HCT116 (cell line): ENCODE results near the gene ASF1A. TPM values are rescaled to one million over a fixed set of nuclear protein-coding genes. Genes with fewer than 3 reads are reported as not detected.

Source experiments
- ATAC-seq: fragments of 200-7000 bp; cut with Tn5 transposase; 2 replicates; pipeline ENCODE4 v1.9.1; 2020; ENCODE audit warnings: mild to moderate bottlenecking, moderate library complexity
- BruUV-seq: library from RNA; stranded (reverse); fragments of 400-500 nt; replicated peaks from 2 replicates; lab custom pipeline; 2021; lab: Mats Ljungman, UMichigan
- CTCF ChIA-PET: fragments of 300-600 bp; sonication (Branson Sonifier 250); formaldehyde crosslinking; loops from one replicate; lab custom pipeline; 2021; ENCODE audit warnings: antibody characterized with exemption; lab: Charles Lee
- POLR2A ChIA-PET: fragments of 300-600, 350-600 bp; sonication (Branson Sonifier 250); formaldehyde crosslinking; loops from one replicate; lab custom pipeline; 2021; ENCODE audit warnings: antibody characterized with exemption; lab: Charles Lee
- RAD21 ChIA-PET, 2 experiments: fragments of 300-600 bp; sonication (Branson Sonifier 250); formaldehyde crosslinking; loops; one replicate each; lab custom pipeline; 2023; ENCODE audit warnings: low total read pairs in 2 of 2; ENCODE audit not compliant: uncharacterized antibody in 2 of 2, unreplicated experiment in 2 of 2, low non-redundant PET in 1 of 2; lab: Charles Lee
- DNase-seq: peaks from one replicate; pipeline ENCODE4 v3.0.0-alpha.2; 2010; ENCODE audit warnings: low read depth, low spot score
- H2AFZ ChIP-seq: fragments of 200-600 bp; shearing (Covaris generic), sonication (generic); 2 replicates; pipeline ENCODE4 v1.6.1; 2017; ENCODE audit warnings: low read depth, mixed run types, mixed read lengths, antibody characterized with exemption, low read length; ENCODE audit not compliant: poor library complexity, severe bottlenecking
- H3K27ac ChIP-seq: 2 replicates; pipeline ENCODE4 v1.5.1; 2012; ENCODE audit warnings: low read depth, low read length
- H3K27me3 ChIP-seq: fragments of 200-600 bp; sonication (generic); 2 replicates; pipeline ENCODE4 v1.6.1; 2016; ENCODE audit warnings: mixed run types, low read length, mixed read lengths; ENCODE audit not compliant: insufficient read depth
- H3K36me3 ChIP-seq, 2 experiments: fragments of 200-500 bp in 1 of 2; fragments of 200-600 bp in 1 of 2; sonication (Bioruptor generic) in 1 of 2; sonication (generic) in 1 of 2; 2 replicates each; pipeline versions ENCODE4 v1.5.1 to v1.6.1; 2014 to 2016; ENCODE audit warnings: low read length in 2 of 2, inconsistent platforms in 1 of 2, mixed read lengths in 1 of 2, mixed run types in 1 of 2; ENCODE audit not compliant: insufficient read depth in 2 of 2, control insufficient read depth in 1 of 2
- H3K4me1 ChIP-seq, 2 experiments: fragments of 200-600 bp in 1 of 2; sonication (generic) in 1 of 2; 2 replicates each; pipeline versions ENCODE4 v1.5.1 to v1.6.1; 2012 to 2017; ENCODE audit warnings: low read length in 2 of 2, inconsistent platforms in 1 of 2, mild to moderate bottlenecking in 1 of 2, mixed read lengths in 1 of 2, mixed run types in 1 of 2, moderate library complexity in 1 of 2; ENCODE audit not compliant: insufficient read depth in 2 of 2, control insufficient read depth in 1 of 2
- H3K4me2 ChIP-seq: fragments of 200-600 bp; sonication (generic); 2 replicates; pipeline ENCODE4 v1.6.1; 2017; ENCODE audit warnings: mixed run types, low read length, mixed read lengths
- H3K4me3 ChIP-seq, 2 experiments: fragments of 200-600 bp in 1 of 2; sonication (generic) in 1 of 2; replicated peaks in 1 of 2; 2 replicates each; pipeline ENCODE4 v1.5.1; 2011 to 2016; ENCODE audit warnings: low read length in 2 of 2, control low read depth in 1 of 2, low read depth in 1 of 2, mild to moderate bottlenecking in 1 of 2, mixed read lengths in 1 of 2, mixed run types in 1 of 2
- H3K79me2 ChIP-seq: fragments of 200-600 bp; sonication (generic); 2 replicates; pipeline ENCODE4 v1.6.1; 2017; ENCODE audit warnings: mild to moderate bottlenecking, mixed run types, low read length, moderate library complexity, mixed read lengths; ENCODE audit not compliant: insufficient read depth
- H3K9ac ChIP-seq: fragments of 200-600 bp; sonication (generic); 2 replicates; pipeline ENCODE4 v1.6.1; 2016; ENCODE audit warnings: low read length, mixed read lengths
- H3K9me2 ChIP-seq: fragments of 200-600 bp; sonication (generic), shearing (Covaris generic); 2 replicates; pipeline ENCODE4 v1.6.1; 2017; ENCODE audit warnings: mixed run types, mild to moderate bottlenecking, moderate library complexity; ENCODE audit not compliant: insufficient read depth
- H3K9me3 ChIP-seq, 2 experiments: fragments of 200-500 bp in 1 of 2; fragments of 200-600 bp in 1 of 2; sonication (Bioruptor generic) in 1 of 2; sonication (generic) in 1 of 2; 2 replicates each; pipeline ENCODE4 v1.6.1; 2014 to 2017; ENCODE audit warnings: low read length in 2 of 2, mixed read lengths in 2 of 2, inconsistent platforms in 1 of 2, low read depth in 1 of 2, mild to moderate bottlenecking in 1 of 2, mixed run types in 1 of 2, moderate library complexity in 1 of 2; ENCODE audit not compliant: control insufficient read depth in 1 of 2, insufficient read depth in 1 of 2
- H4K20me1 ChIP-seq: fragments of 200-600 bp; sonication (generic), shearing (Covaris generic); 2 replicates; pipeline ENCODE4 v1.6.1; 2017; ENCODE audit warnings: mixed run types, mild to moderate bottlenecking, moderate library complexity; ENCODE audit not compliant: insufficient read depth
- CBX3 ChIP-seq: IDR thresholded peaks from 2 replicates; pipeline ENCODE4 v1.6.1; 2012; ENCODE audit warnings: low read depth
- CEBPB ChIP-seq: IDR thresholded peaks from 2 replicates; pipeline ENCODE4 v1.6.1; 2012; ENCODE audit warnings: low read depth
- CTCF ChIP-seq, 3 experiments: fragments of 200-600 bp in 1 of 3; sonication (generic) in 1 of 3; IDR thresholded peaks in 2 of 3; conservative IDR thresholded peaks in 1 of 3; 2 replicates each; pipeline ENCODE4 v1.5.1; 2012 to 2017; ENCODE audit warnings: low read depth in 2 of 3, low read length in 2 of 3, antibody characterized with exemption in 1 of 3, borderline replicate concordance in 1 of 3, control low read depth in 1 of 3, mild to moderate bottlenecking in 1 of 3, mixed read lengths in 1 of 3, mixed run types in 1 of 3, moderate library complexity in 1 of 3; ENCODE audit not compliant: insufficient read depth in 1 of 3
- ELF1 ChIP-seq: IDR thresholded peaks from 2 replicates; pipeline ENCODE4 v1.6.1; 2012; ENCODE audit warnings: low read depth, borderline replicate concordance
- EZH2phosphoT487 ChIP-seq: fragments of 200-600 bp; IDR thresholded peaks from 2 replicates; pipeline ENCODE4 v1.6.1; 2018; ENCODE audit warnings: antibody characterized with exemption, borderline replicate concordance
- MAX ChIP-seq: IDR thresholded peaks from 2 replicates; pipeline ENCODE4 v1.6.1; 2012
- POLR2A ChIP-seq: IDR thresholded peaks from 2 replicates; pipeline ENCODE4 v1.7.0; 2011; ENCODE audit warnings: borderline replicate concordance; ENCODE audit not compliant: insufficient read depth, insufficient read length; ENCODE audit errors: extremely low read depth
- POLR2AphosphoS5 ChIP-seq: IDR thresholded peaks from 2 replicates; pipeline ENCODE4 v1.6.1; 2011; ENCODE audit warnings: mild to moderate bottlenecking, low read depth, low read length, moderate library complexity
- RAD21 ChIP-seq: IDR thresholded peaks from 2 replicates; pipeline ENCODE4 v1.6.1; 2012; ENCODE audit warnings: low read depth, mild to moderate bottlenecking
- SP1 ChIP-seq: IDR thresholded peaks from 2 replicates; pipeline ENCODE4 v1.6.1; 2012; ENCODE audit warnings: low read depth
- TCF7L2 ChIP-seq: IDR thresholded peaks from 2 replicates; pipeline ENCODE4 v1.7.0; 2011; ENCODE audit warnings: borderline replicate concordance, inconsistent platforms; ENCODE audit not compliant: insufficient read depth, insufficient read length; ENCODE audit errors: extremely low read depth
- YY1 ChIP-seq: IDR thresholded peaks from 2 replicates; pipeline ENCODE4 v1.6.1; 2011; ENCODE audit warnings: low read length, low read depth, moderate library complexity, mild to moderate bottlenecking; ENCODE audit not compliant: insufficient replicate concordance; ENCODE audit errors: extremely low read depth
- ZNF274 ChIP-seq: fragments of 200-500 bp; sonication (Bioruptor generic); IDR thresholded peaks from 2 replicates; pipeline ENCODE4 v1.6.1; 2014; ENCODE audit warnings: mild to moderate bottlenecking, low read depth, low read length, inconsistent platforms
- intact Hi-C: fragments of 100-400 bp; cut with micrococcal nuclease; formaldehyde crosslinking; loops from 2 replicates; pipeline ENCODE4 v1.10.0; 2022
- total RNA-seq: library from RNA; stranded (reverse); gene quantifications from one replicate; pipeline ENCODE4 v1.2.1, GENCODE V29; 2021; ENCODE audit not compliant: unreplicated experiment

Gene ASF1A
- total RNA-seq, 1 experiment from 2014 or later = 23.3 TPM

GRCh38 chr6:118939683-118940082 is 45.7 kb downstream of the ASF1A start:
- RAD21 ChIA-PET = no interaction called here
- no peaks in the 10 kb centered on the region for H3K9me2 ChIP-seq
- H3K4me3 ChIP-seq = no peak overlapping the region
- H4K20me1 ChIP-seq = no peaks in the 10 kb centered on the region
- H3K36me3 ChIP-seq = no peaks in the 10 kb centered on the region
- H3K4me2 ChIP-seq = no peak overlapping the region
- no peak for TF ChIP-seq YY1
- no peak for TF ChIP-seq ZNF274
- no peak for TF ChIP-seq CBX3
- no peak for TF ChIP-seq RAD21
- no peak for TF ChIP-seq TCF7L2
- TF ChIP-seq CTCF (IDR thresholded peaks at IDR 0.05 in 2 of 3, conservative IDR thresholded peaks at IDR 0.05 in 1 of 3; ENCODE audit: borderline replicate concordance in 1 of 3, insufficient read depth in 1 of 3, low read depth in 2 of 3, low read length in 2 of 3) = no peak
- TF ChIP-seq MAX = no peak
- no peak for TF ChIP-seq POLR2AphosphoS5
- TF ChIP-seq ELF1 = no peak
- no peak for TF ChIP-seq POLR2A
- TF ChIP-seq SP1 = no peak
- TF ChIP-seq EZH2phosphoT487 = no peak
- TF ChIP-seq CEBPB = no peak
- no peak overlapping the region for H3K27ac ChIP-seq
- intact Hi-C loops = no loop called here
- POLR2A ChIA-PET = no interaction called here
- ATAC-seq (no peak), DNase-seq (no peak)
- no TSS peak for BruUV-seq
- no peaks in the 10 kb centered on the region for H3K79me2 ChIP-seq
- no peak overlapping the region for H3K9ac ChIP-seq
- CTCF ChIA-PET = no interaction called here
- no peaks in the 10 kb centered on the region for H3K27me3 ChIP-seq
- H3K9me3 ChIP-seq = no peaks in the 10 kb centered on the region
- no peak overlapping the region for H2AFZ ChIP-seq
- peaks cover 0 to 7% of the 10 kb centered on the region in 2 experiments; a peak in 1 of 4 replicates for H3K4me1 ChIP-seq
